Memory B cell (primary cell): Measurements from ENCODE around the gene PTGES3.

Experiments used
- ATAC-seq: fragments of 150-1000 bp; cut with Tn5 transposase; 2 replicates; pipeline ENCODE4 v1.10.0; 2021; ENCODE audit warnings: low read depth, mild to moderate bottlenecking, moderate library complexity
- DNase-seq, 2 donors: peaks; one replicate each; pipeline ENCODE4 v3.0.0; 2022; ENCODE audit warnings: low spot score in 2 of 2
- H3K27ac Mint-ChIP-seq: one replicate; pipeline ENCODE4 v1.8.0; 2022; ENCODE audit warnings: mild to moderate bottlenecking, moderate library complexity, mixed read lengths
- H3K27me3 Mint-ChIP-seq: one replicate; pipeline ENCODE4 v1.8.0; 2022; ENCODE audit warnings: mixed read lengths
- H3K36me3 Mint-ChIP-seq: one replicate; pipeline ENCODE4 v1.8.0; 2022; ENCODE audit warnings: mild to moderate bottlenecking, mixed read lengths
- H3K4me1 Mint-ChIP-seq: one replicate; pipeline ENCODE4 v1.8.0; 2022; ENCODE audit warnings: mixed read lengths
- H3K4me3 Mint-ChIP-seq: one replicate; pipeline ENCODE4 v1.8.0; 2022; ENCODE audit warnings: mild to moderate bottlenecking, moderate library complexity, mixed read lengths
- H3K9me3 Mint-ChIP-seq: one replicate; pipeline ENCODE4 v1.8.0; 2022; ENCODE audit warnings: mixed read lengths

PTGES3 gene

DNA sequence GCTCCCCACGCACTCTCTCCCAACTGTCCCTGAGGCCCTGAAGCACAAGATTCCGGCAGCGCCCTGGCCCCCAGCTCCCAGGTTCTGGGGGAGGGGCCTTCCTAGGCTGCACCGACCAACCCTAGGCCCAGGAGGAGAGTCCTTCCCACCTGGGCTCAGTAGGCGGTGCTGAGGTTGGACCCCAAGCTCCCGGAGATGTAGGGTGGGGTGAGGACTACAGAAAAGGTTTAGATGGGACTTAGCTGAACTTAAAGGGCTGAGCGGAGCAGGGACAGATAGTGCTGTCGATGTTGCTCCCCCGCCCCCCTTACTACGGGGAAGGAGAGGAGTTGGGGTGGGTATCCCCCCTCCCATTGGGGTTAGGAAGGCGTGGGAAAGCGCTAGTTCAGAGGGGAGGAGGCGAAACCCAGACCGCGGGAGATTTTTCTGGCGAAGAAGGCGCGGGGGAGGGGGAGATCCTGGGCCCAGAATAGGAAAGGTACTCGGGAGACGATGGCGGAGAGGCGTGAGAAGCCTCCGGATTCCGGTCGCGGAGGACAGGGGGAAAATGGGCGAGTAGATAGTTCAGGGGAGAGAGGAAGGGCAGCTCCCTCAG lies 53.7 kb downstream of the PTGES3 start:
- Mint-ChIP-seq H3K4me1 (peaks cover 51% of the 10 kb centered on the region), H3K27ac (peak overlapping the region; percentile 88), H3K4me3 (peak overlapping the region; percentile 96), H3K36me3 (peaks cover 13% of the 10 kb centered on the region), H3K9me3 (no peaks in the 10 kb centered on the region), H3K27me3 (no peaks in the 10 kb centered on the region)
- ATAC-seq: no peak
- DNase-seq: no peak

DNA sequence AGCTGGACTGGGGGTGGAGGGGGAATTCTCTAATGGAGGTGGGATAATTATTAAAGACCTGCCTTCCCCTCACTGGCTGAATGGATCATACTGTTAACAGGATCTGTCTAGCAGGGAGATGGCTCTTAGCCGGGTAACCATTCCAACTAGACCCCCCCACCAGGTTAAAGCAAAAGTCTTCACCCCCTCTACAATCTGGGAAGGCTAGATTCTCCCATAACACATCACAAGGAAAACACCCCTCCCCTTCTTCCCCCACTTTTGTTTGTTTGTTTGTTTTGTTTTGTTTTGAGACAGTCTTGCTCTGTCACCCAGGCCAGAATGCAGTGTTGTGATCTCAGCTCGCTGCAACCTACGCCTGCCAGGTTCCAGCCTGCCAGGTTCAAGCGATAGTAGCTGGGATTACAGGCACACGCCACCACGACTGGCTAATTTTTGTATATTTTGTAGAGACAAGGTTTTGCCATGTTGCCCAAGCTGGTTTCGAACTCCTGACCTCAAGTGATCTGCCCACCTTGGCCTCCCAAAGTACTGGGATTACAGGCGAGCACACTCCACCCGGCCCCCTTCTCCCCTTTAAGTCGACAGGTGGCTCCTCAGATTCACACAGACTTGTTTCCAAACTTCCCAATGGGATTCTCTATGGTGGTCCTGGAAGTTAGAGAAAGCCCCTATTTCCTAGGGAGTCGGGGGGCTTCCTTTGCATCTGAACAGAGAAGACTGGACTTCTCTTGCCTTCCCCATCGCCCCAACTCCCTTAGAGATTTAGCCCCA lies 54.4 kb downstream of the PTGES3 start:
- Mint-ChIP-seq H3K27me3 (no peaks in the 10 kb centered on the region), H3K36me3 (peaks cover 9% of the 10 kb centered on the region), H3K27ac (peak overlapping the region; percentile 88), H3K4me1 (peaks cover 53% of the 10 kb centered on the region), H3K9me3 (no peaks in the 10 kb centered on the region), H3K4me3 (peak overlapping the region; percentile 96)
- ATAC-seq (no peak), DNase-seq (no peak)

GRCh38 chr12:56632701-56633467 lies 55.2 kb downstream of the PTGES3 start:
- peak overlapping the region; percentile 96 for H3K4me3 Mint-ChIP-seq
- H3K27ac Mint-ChIP-seq: peak overlapping the region; percentile 88
- peaks cover 59% of the 10 kb centered on the region for H3K4me1 Mint-ChIP-seq
- no peak for DNase-seq
- H3K9me3 Mint-ChIP-seq: no peaks in the 10 kb centered on the region
- H3K36me3 Mint-ChIP-seq: peaks cover 4% of the 10 kb centered on the region
- ATAC-seq: no peak
- no peaks in the 10 kb centered on the region for H3K27me3 Mint-ChIP-seq

- peak overlapping the region; percentile 96 for H3K4me3 Mint-ChIP-seq
- ATAC-seq: no peak
Measured at GRCh38 chr12:56631790-56632700, 56.0 kb downstream of the PTGES3 start.

GRCh38 chr12:56630180-56630632 lies 57.9 kb downstream of the PTGES3 start, which contains the start of gene BAZ2A:
Gene BAZ2A, minus strand, starts transcription at chr12:56630326. Its CDS starts 12,796 bp downstream, at chr12:56617530.
- H3K9me3 Mint-ChIP-seq: no peaks in the 10 kb centered on the region
- peak within 1 kb of the TSS; percentile 96 for H3K27ac Mint-ChIP-seq
- H3K36me3 Mint-ChIP-seq: peaks cover 1% of the 10 kb centered on the region
- H3K4me1 Mint-ChIP-seq: peaks cover 45% of the 10 kb centered on the region
- peak; percentile 74 for ATAC-seq
- no peaks in the 10 kb centered on the region for H3K27me3 Mint-ChIP-seq
- peak within 1 kb of the TSS; percentile 90 for H3K4me3 Mint-ChIP-seq
- peak; percentile 76 for DNase-seq

More at GRCh38 chr12:56631790-56632700, 56.0 kb downstream of the PTGES3 start:
- DNase-seq: peak in 1 of 2 donors; percentile 43
- peaks cover 61% of the 10 kb centered on the region for H3K4me1 Mint-ChIP-seq
- peaks cover 1% of the 10 kb centered on the region for H3K36me3 Mint-ChIP-seq
- peak overlapping the region; percentile 88 for H3K27ac Mint-ChIP-seq
- H3K9me3 Mint-ChIP-seq: no peaks in the 10 kb centered on the region
- no peaks in the 10 kb centered on the region for H3K27me3 Mint-ChIP-seq

- no peak for DNase-seq
- Mint-ChIP-seq H3K27ac (peak overlapping the region; percentile 96), H3K9me3 (no peaks in the 10 kb centered on the region), H3K27me3 (no peaks in the 10 kb centered on the region), H3K36me3 (peaks cover 1% of the 10 kb centered on the region), H3K4me3 (peak overlapping the region; percentile 90), H3K4me1 (peaks cover 42% of the 10 kb centered on the region)
- peak; percentile 12 for ATAC-seq
Measured at GRCh38 chr12:56629459-56630179, 58.5 kb downstream of the PTGES3 start.

- peaks cover 1% of the 10 kb centered on the region for H3K36me3 Mint-ChIP-seq
- ATAC-seq: peak; percentile 39
- H3K9me3 Mint-ChIP-seq: no peaks in the 10 kb centered on the region
- H3K27me3 Mint-ChIP-seq: no peaks in the 10 kb centered on the region
- H3K4me1 Mint-ChIP-seq: peaks cover 38% of the 10 kb centered on the region
- DNase-seq: peak; percentile 53 to 57
- peak overlapping the region; percentile 90 for H3K4me3 Mint-ChIP-seq
- H3K27ac Mint-ChIP-seq: peak overlapping the region; percentile 96
Measured at GRCh38 chr12:56628671-56629458, 59.2 kb downstream of the PTGES3 start.

GRCh38 chr12:56626701-56627100 lies 61.4 kb downstream of the PTGES3 start:
- DNase-seq (peak in 1 of 2 donors; percentile 35), ATAC-seq (peak; percentile 30)
- Mint-ChIP-seq H3K27ac (peak overlapping the region; percentile 88), H3K27me3 (no peaks in the 10 kb centered on the region), H3K4me3 (peak overlapping the region; percentile 11), H3K9me3 (no peaks in the 10 kb centered on the region), H3K36me3 (peaks cover 1% of the 10 kb centered on the region), H3K4me1 (peaks cover 23% of the 10 kb centered on the region)

DNA sequence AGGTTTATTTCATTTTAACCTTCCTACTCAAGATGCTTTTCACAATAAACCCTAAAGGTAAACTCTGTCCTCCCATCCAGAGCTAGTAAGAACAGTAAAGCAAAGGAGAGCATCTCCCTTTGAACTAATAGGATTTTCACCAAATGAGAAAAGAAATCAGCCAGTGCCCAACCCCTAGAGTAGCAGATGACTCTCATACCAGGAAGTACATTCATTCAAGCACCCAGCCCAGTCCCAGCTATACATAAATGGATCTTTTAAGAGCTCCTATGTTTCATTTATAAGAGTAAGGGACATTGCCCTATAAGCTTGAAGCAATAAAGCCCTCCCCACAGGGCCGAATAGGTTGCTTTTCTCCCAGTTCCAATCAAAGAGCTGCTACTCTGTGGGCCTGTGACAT lies 65.5 kb downstream of the PTGES3 start:
- Mint-ChIP-seq H3K4me3 (no peak overlapping the region), H3K4me1 (peaks cover 17% of the 10 kb centered on the region), H3K36me3 (peaks cover 7% of the 10 kb centered on the region), H3K27me3 (no peaks in the 10 kb centered on the region), H3K9me3 (no peaks in the 10 kb centered on the region), H3K27ac (no peak overlapping the region)
- ATAC-seq (no peak), DNase-seq (no peak)

DNA sequence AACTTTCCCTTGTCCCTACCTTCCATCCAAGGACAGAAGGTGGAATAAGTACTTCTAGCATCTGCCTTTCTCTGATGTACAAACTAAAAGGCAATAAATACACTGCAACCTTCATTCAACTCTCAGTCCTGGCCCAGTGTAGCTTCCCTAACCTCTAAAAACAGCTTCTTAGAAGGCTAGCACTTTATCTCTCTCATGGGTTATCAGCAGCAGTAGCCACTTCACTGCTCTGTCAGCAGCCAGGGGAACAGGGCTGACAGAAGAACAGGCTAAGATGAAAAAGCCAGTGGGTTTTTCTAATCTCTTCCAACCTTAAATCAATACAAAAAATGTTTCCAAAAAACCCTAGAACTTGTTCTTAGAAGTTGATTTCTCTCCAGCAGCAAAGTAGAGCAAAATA lies 71.2 kb downstream of the PTGES3 start:
- no peak for ATAC-seq
- H3K4me3 Mint-ChIP-seq: no peak overlapping the region
- H3K4me1 Mint-ChIP-seq: peaks cover 17% of the 10 kb centered on the region
- peaks cover 39% of the 10 kb centered on the region for H3K36me3 Mint-ChIP-seq
- H3K27ac Mint-ChIP-seq: peak overlapping the region; percentile 72
- H3K27me3 Mint-ChIP-seq: no peaks in the 10 kb centered on the region
- no peaks in the 10 kb centered on the region for H3K9me3 Mint-ChIP-seq
- no peak for DNase-seq

- H3K27me3 Mint-ChIP-seq: no peaks in the 10 kb centered on the region
- H3K9me3 Mint-ChIP-seq: no peaks in the 10 kb centered on the region
- no peak overlapping the region for H3K4me3 Mint-ChIP-seq
- ATAC-seq: no peak
- no peak overlapping the region for H3K27ac Mint-ChIP-seq
- no peak for DNase-seq
- peaks cover 45% of the 10 kb centered on the region for H3K36me3 Mint-ChIP-seq
- peaks cover 17% of the 10 kb centered on the region for H3K4me1 Mint-ChIP-seq
Measured at GRCh38 chr12:56616244-56616643, 71.8 kb downstream of the PTGES3 start.

GRCh38 chr12:56614627-56615026 lies 73.5 kb downstream of the PTGES3 start:
- ATAC-seq: no peak
- DNase-seq: no peak
- Mint-ChIP-seq H3K27ac (peak overlapping the region; percentile 60), H3K9me3 (no peaks in the 10 kb centered on the region), H3K27me3 (no peaks in the 10 kb centered on the region), H3K4me3 (no peak overlapping the region), H3K36me3 (peaks cover 51% of the 10 kb centered on the region), H3K4me1 (peaks cover 8% of the 10 kb centered on the region)
